SK-N-MC (cell line): ENCODE data around the gene ARL3.

Experiments used
- EZH2 ChIP-seq: fragments of 200-600 bp; sonication (generic); IDR thresholded peaks from one replicate; pipeline ENCODE4 v1.6.1; 2017; ENCODE audit warnings: antibody characterized with exemption
- FOXP2 ChIP-seq: optimal IDR thresholded peaks from 2 replicates; pipeline ENCODE3; 2011; ENCODE audit warnings: mild to moderate bottlenecking, moderate library complexity; ENCODE audit not compliant: insufficient read depth; ENCODE audit errors: extremely low read length, control extremely low read depth
- POLR2AphosphoS5 ChIP-seq: IDR thresholded peaks from 2 replicates; pipeline ENCODE4 v1.6.1; 2012; ENCODE audit warnings: mild to moderate bottlenecking, low read depth, low read length, borderline replicate concordance

GRCh38 chr10:102668326-102669107 lies 45.7 kb downstream of the ARL3 start:
- TF ChIP-seq POLR2AphosphoS5 (no peak), EZH2 (no peak), FOXP2 (no peak)
